Cerebellar nuclear complex (tissue), 1 donor: ENCODE measurements around the gene TAF11L13.

Experiments used
- DNase-seq, 2 experiments: peaks; one replicate each; lab custom pipeline; 2025; lab: John Stamatoyannopoulos, UW

The TAF11L13 gene

DNA sequence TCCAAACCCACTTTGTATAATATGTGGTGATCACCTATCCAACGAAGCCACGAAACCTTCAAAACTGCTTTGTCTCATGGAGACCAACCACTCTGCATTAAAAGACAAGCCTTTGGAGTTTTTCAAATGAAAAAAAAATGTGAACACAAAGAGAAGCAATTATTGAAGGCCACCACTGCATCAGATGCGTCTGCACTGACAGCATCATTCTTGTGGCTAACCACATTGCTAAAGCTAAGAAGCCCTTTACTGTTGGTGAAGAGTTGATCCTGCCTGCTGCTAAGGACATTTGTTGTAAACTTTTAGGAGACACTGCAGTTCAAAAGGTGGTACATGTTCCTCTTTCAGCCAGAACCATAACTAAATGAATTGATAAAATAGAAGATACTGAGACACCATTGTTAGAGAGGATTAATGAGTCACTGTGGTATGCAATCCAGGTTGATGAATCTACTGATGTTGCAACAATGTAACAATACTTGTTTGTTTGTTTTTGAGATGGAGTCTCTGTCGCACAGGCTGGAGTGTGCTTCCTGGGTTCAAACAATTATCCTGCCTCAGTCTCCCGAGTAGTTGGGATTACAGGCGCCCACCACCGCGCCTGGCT lies 47.8 kb downstream of the TAF11L13 start:
- no peak for DNase-seq

DNA sequence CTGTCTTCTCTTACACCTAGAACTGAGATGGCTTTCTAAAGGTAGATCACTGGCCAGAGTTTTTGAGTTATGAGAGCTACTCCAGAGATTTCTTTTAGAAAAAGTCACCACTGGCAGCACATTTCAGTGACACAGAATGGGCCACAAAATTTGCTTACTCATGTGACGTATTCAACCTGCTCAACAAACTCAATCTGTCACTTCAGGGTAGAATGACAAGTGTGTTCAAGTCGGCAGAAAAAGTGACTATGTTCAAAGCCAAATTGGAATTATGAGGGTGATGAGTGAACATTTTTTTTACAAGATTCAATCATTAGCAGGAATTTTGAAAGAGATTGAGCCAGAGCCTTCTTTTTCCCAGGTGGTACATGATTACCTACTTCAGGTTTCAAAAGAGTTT lies 48.8 kb downstream of the TAF11L13 start:
- DNase-seq: no peak
